Pericardium fibroblast (primary cell): ENCODE data around the gene DYNLL1. TPM values are rescaled to one million over a fixed set of nuclear protein-coding genes. Genes with fewer than 3 reads are reported as not detected.

Experiments used
- total RNA-seq: library from RNA; depleted of rRNA; stranded (reverse); fragments of >200 nt; gene quantifications from 2 replicates; pipeline ENCODE4 v1.2.3, GENCODE V29; 2015

DYNLL1 gene
- total RNA-seq: 221 and 450 TPM in 2 replicates

GRCh38 chr12:120495731-120496412 lies at the start of gene DYNLL1:
TSS of gene DYNLL1 (plus strand) at chr12:120496113. CDS start at chr12:120496422, 309 bp downstream.

GRCh38 chr12:120469450-120470149 lies 26.3 kb upstream of the DYNLL1 start, which contains the start of gene SRSF9:
TSS of gene SRSF9 (minus strand) at chr12:120469748. CDS start at chr12:120469609, 139 bp downstream.

GRCh38 chr12:120528861-120529525 lies 33.1 kb downstream of the DYNLL1 start, which contains the start of gene COQ5:
TSS of gene COQ5 (minus strand) at chr12:120529158. CDS start at chr12:120529141, 17 bp downstream.

GRCh38 chr12:120534203-120534702 lies 38.3 kb downstream of the DYNLL1 start, which contains the start of gene RNF10:
TSS of gene RNF10 (plus strand) at chr12:120534356. CDS start at chr12:120534812, 456 bp downstream.

Other genes starting within 250 kb of the DYNLL1 start
- gene PXN, start 230.4 kb upstream of the DYNLL1 start, total RNA-seq: 85.3 and 113 TPM in 2 replicates
- under 0.01 TPM in 2 replicates for gene RNU4-2, start 204.2 kb upstream of the DYNLL1 start, total RNA-seq
- under 0.01 TPM in 2 replicates for gene RNU4-1, start 202.9 kb upstream of the DYNLL1 start, total RNA-seq
- 0.35 and 2.0 TPM in 2 replicates for gene SIRT4, start 193.8 kb upstream of the DYNLL1 start, total RNA-seq
- gene PLA2G1B, start 168.3 kb upstream of the DYNLL1 start, total RNA-seq: not detected in 2 replicates
- not detected in 2 replicates for gene MSI1, start 126.9 kb upstream of the DYNLL1 start, total RNA-seq
- 360 and 401 TPM in 2 replicates for gene COX6A1, start 58.0 kb upstream of the DYNLL1 start, total RNA-seq
- gene TRIAP1, start 49.7 kb upstream of the DYNLL1 start, total RNA-seq: 36.3 and 41.5 TPM in 2 replicates
- gene GATC, start 49.7 kb upstream of the DYNLL1 start, total RNA-seq: 16.3 and 19.2 TPM in 2 replicates
- gene SRSF9, start 26.4 kb upstream of the DYNLL1 start, total RNA-seq: 56.5 and 77.6 TPM in 2 replicates
- gene COQ5, start 33.0 kb downstream of the DYNLL1 start, total RNA-seq: 24.6 and 27.4 TPM in 2 replicates
- 115 and 123 TPM in 2 replicates for gene RNF10, start 38.2 kb downstream of the DYNLL1 start, total RNA-seq
- gene POP5, start 85.3 kb downstream of the DYNLL1 start, total RNA-seq: 26.3 and 29.8 TPM in 2 replicates
- 0.82 and 4.2 TPM in 2 replicates for gene CABP1, start 144.5 kb downstream of the DYNLL1 start, total RNA-seq
- 52.5 and 61.4 TPM in 2 replicates for gene MLEC, start 191.0 kb downstream of the DYNLL1 start, total RNA-seq
- gene UNC119B, start 214.3 kb downstream of the DYNLL1 start, total RNA-seq: 16.8 and 19.5 TPM in 2 replicates
- 13.9 and 15.2 TPM in 2 replicates for gene ACADS, start 229.7 kb downstream of the DYNLL1 start, total RNA-seq